ENCODE results near the gene ADAMTS15.

The ADAMTS15 gene

DNA sequence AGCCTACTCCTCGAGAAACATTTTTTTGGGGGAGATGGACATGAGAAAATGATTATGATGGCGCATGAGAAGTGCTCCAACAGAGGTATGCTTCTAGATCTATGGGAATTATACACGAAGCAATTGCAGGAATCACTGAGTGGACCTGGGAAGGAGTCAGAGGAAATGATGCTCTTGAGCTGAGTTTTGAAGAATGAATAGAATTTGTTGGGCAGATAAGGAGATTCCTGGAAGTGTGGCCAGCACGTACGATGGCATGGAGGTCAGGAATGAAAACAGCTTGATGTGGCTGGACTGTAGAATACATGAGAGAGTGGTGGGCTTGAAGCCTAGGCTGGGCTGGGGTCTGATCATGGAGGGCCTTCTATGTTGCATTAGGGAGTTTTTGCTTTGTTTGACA is 31.7 kb downstream of the ADAMTS15 start:
- in situ Hi-C loops (cut with HindIII; ENCODE audit: low sequenced_read_pairs): no loop called here
- DNase-seq (ENCODE audit: low read depth): no peak
- H3K4me3 ChIP-seq (ENCODE audit: low read depth, low read length): no peak overlapping the region
- TF ChIP-seq, protein P1, sequence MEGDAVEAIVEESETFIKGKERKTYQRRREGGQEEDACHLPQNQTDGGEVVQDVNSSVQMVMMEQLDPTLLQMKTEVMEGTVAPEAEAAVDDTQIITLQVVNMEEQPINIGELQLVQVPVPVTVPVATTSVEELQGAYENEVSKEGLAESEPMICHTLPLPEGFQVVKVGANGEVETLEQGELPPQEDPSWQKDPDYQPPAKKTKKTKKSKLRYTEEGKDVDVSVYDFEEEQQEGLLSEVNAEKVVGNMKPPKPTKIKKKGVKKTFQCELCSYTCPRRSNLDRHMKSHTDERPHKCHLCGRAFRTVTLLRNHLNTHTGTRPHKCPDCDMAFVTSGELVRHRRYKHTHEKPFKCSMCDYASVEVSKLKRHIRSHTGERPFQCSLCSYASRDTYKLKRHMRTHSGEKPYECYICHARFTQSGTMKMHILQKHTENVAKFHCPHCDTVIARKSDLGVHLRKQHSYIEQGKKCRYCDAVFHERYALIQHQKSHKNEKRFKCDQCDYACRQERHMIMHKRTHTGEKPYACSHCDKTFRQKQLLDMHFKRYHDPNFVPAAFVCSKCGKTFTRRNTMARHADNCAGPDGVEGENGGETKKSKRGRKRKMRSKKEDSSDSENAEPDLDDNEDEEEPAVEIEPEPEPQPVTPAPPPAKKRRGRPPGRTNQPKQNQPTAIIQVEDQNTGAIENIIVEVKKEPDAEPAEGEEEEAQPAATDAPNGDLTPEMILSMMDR (IDR thresholded peaks at IDR 0.05; ENCODE audit: low read depth, low read length, missing control alignments): no peak

DNA sequence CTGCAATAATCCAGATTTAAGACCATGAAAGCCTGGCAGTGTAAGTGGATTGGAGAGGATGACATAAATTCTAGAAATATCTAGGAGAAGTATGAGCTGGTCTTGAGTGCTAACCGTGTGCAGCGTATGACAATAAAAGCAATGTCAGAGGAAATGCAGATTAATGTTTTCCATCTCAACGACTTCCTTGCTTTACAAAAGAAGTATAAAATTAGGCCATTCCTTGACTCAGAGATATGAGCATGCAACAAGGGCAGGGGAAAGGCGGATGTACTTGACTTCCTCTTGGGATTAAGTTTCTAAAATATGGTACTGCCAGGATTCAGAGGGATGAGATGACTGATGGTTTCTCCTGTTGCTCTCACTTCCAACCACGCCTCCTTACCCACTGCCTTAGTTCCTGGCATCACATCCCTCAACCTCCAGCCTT is 32.3 kb downstream of the ADAMTS15 start:
- TF ChIP-seq, protein P1 (IDR thresholded peaks at IDR 0.05; ENCODE audit: low read depth, low read length, missing control alignments): no peak
- in situ Hi-C loops (cut with HindIII; ENCODE audit: low sequenced_read_pairs): no loop called here
- no peak for DNase-seq (ENCODE audit: low read depth)
- H3K4me3 ChIP-seq (ENCODE audit: low read depth, low read length): no peak overlapping the region

DNA sequence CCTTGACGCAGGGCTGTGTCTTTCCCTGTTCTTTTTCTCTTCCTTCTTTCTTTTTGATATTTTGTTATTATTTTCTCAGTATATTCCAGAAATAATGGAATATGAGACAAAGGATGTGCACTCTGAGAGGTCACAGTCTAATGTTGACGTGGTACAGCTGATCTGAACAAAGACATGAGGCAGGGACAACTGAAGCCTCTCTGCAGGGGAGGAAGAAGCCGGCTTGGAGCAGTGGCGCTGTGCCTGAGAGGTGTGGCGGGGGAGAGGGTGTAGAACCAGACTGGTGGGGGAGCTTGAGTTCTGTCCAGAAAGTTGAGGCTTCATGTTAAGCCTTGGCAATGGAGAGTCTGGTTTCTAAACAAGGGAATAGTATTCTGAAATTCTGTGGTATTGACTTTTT is 34.7 kb downstream of the ADAMTS15 start:
- TF ChIP-seq, protein P1 (IDR thresholded peaks at IDR 0.05; ENCODE audit: low read depth, low read length, missing control alignments): no peak
- in situ Hi-C loops (cut with HindIII; ENCODE audit: low sequenced_read_pairs): no loop called here
- DNase-seq (ENCODE audit: low read depth): no peak
- no peak overlapping the region for H3K4me3 ChIP-seq (ENCODE audit: low read depth, low read length)

DNA sequence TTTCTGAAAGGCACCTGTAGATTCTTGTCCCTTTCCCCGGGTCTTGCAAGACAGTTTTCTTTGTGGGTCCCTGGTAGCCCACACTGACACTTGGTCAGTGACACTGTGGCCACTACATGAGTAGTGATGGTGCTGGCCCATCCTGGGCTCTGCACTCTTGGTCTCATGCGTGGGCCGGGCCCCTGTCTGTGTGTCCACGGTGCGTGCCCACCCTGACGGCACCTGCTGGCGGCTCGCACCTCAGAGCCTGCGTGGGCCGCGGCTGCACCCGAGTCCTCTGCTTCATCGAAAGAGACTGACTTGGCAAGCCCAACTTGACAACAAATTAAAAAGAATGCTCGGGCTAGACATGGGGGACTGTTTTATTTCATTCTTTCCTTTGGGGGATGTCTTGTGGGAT is 37.5 kb downstream of the ADAMTS15 start:
- in situ Hi-C loops (cut with HindIII; ENCODE audit: low sequenced_read_pairs): no loop called here
- DNase-seq (ENCODE audit: low read depth): no peak
- H3K4me3 ChIP-seq (ENCODE audit: low read depth, low read length): no peak overlapping the region
- TF ChIP-seq, protein P1 (IDR thresholded peaks at IDR 0.05; ENCODE audit: low read depth, low read length, missing control alignments): no peak

DNA sequence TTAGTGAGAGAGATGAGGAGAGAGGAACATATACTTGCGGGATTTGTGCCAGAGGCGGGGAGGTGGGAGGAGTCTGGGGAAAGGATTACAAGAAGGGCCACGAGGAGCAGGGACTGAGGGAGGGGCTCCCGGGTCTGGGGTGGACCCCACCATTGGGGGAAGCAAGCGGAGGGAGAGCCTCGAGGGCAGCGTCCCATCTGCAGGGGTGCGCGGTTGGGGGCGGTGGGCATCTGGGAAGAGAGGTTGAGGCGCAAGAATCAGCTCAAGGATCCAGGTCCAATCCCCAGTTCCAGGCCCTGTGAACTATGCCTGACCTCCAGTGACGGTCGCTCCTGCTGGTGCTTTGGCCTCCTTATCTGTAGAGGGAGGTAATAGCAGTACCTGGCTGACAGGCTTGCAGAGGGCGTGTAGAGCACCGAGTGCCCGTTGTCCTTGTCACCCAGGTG is 38.0 kb downstream of the ADAMTS15 start:
- no peak for DNase-seq (ENCODE audit: low read depth)
- H3K4me3 ChIP-seq (ENCODE audit: low read depth, low read length): no peak overlapping the region
- TF ChIP-seq, protein P1 (IDR thresholded peaks at IDR 0.05; ENCODE audit: low read depth, low read length, missing control alignments): no peak
- in situ Hi-C loops (cut with HindIII; ENCODE audit: low sequenced_read_pairs): no loop called here

DNA sequence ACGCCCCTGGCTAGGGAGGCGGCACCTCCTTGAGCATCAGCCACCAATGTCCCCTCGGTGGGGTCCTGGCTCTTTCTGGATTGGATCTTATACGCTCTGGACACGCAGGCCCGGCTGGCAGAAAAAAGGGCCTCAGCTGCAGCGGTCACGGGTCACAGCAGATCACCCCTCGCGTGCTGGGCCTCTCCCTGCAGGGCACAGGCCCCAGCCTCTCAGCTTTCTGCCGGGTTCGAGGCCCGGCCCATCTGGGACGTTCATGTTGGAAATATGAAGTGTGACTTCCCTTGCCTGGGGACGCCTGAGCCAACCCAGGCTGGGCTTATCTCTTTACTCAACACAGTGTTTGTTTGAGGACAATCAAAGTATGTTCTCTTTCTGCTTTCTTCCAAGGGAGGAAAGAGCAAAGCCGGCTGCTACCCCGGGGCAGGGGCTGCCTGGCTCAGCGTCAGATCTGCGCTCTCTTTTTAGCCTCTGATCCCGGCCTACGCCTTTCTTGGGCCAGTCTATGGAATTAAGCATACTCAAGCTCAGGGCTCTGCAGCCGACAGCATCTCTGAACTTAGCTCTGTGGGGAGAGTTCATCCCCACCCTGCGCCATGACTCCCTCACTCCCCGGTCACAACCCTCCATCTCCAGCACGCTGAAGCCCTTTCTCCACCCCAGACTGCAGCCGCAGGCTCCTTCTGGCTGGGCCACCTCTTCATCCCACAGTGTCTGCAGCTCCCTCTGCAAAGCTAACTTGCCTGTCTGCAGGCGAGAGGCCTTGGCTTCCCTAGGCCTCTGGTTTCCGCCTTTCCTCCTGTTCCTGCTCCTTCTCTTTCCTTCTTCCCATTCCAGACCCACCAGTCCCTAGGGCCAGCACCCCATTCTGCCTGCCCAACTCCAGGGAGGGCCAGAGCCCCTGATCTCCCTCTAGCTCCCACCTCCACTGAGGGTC is 38.8 kb downstream of the ADAMTS15 start:
- in situ Hi-C loops (cut with HindIII; ENCODE audit: low sequenced_read_pairs): no loop called here
- TF ChIP-seq, protein P1 (IDR thresholded peaks at IDR 0.05; ENCODE audit: low read depth, low read length, missing control alignments): no peak
- DNase-seq (ENCODE audit: low read depth): no peak

More for the DNA sequence above, 38.8 kb downstream of the ADAMTS15 start:
- H3K4me3 ChIP-seq (ENCODE audit: low read depth, low read length): no peak overlapping the region
